Fibroblast of lung (primary cell): ENCODE results near the gene CLMP. TPM values are rescaled to one million over a fixed set of nuclear protein-coding genes. Genes with fewer than 3 reads are reported as not detected.

Experiments used
- DNase-seq, 2 donors: peaks; one replicate each; pipeline versions ENCODE4 v3.0.0 to v3.0.0-alpha.2; 2010; ENCODE audit warnings: low read depth in 2 of 2
- H2AFZ ChIP-seq: 2 replicates; pipeline ENCODE4 v1.5.1; 2012; ENCODE audit warnings: low read length, control low read depth, inconsistent platforms
- H3K27ac ChIP-seq: 2 replicates; pipeline ENCODE4 v1.5.1; 2011; ENCODE audit warnings: low read length, control low read depth; ENCODE audit not compliant: insufficient read depth
- H3K27me3 ChIP-seq: 2 replicates; pipeline ENCODE4 v1.5.1; 2011; ENCODE audit warnings: mild to moderate bottlenecking, low read length; ENCODE audit not compliant: control insufficient read depth, insufficient read depth
- H3K36me3 ChIP-seq: 2 replicates; pipeline ENCODE4 v1.5.1; 2011; ENCODE audit warnings: low read length; ENCODE audit not compliant: control insufficient read depth, insufficient read depth
- H3K4me1 ChIP-seq: 2 replicates; pipeline ENCODE4 v1.5.1; 2011; ENCODE audit warnings: low read length; ENCODE audit not compliant: control insufficient read depth, insufficient read depth; ENCODE audit errors: extremely low read depth
- H3K4me2 ChIP-seq: 2 replicates; pipeline ENCODE4 v1.5.1; 2011; ENCODE audit warnings: low read length, control low read depth; ENCODE audit not compliant: insufficient read depth; ENCODE audit errors: extremely low read depth
- H3K4me3 ChIP-seq, 4 experiments: fragments of 200-600 bp in 1 of 4; sonication (generic) in 1 of 4; replicated peaks in 1 of 4; 2 replicates each; pipeline ENCODE4 v1.5.1; 2011 to 2016; ENCODE audit warnings: low read length in 4 of 4, low read depth in 3 of 4, mild to moderate bottlenecking in 3 of 4, control low read depth in 2 of 4, inconsistent platforms in 1 of 4, mixed read lengths in 1 of 4; ENCODE audit not compliant: insufficient read depth in 1 of 4; ENCODE audit errors: control extremely low read depth in 1 of 4
- H3K79me2 ChIP-seq: 2 replicates; pipeline ENCODE4 v1.5.1; 2012; ENCODE audit warnings: mild to moderate bottlenecking, low read length, inconsistent platforms; ENCODE audit not compliant: control insufficient read depth, insufficient read depth
- H3K9ac ChIP-seq: 2 replicates; pipeline ENCODE4 v1.5.1; 2011; ENCODE audit warnings: mild to moderate bottlenecking, low read length, control low read depth; ENCODE audit not compliant: insufficient read depth
- H3K9me3 ChIP-seq: 2 replicates; pipeline ENCODE4 v1.5.1; 2012; ENCODE audit warnings: low read depth, low read length; ENCODE audit not compliant: control insufficient read depth, insufficient read depth
- H4K20me1 ChIP-seq: 2 replicates; pipeline ENCODE4 v1.5.1; 2011; ENCODE audit warnings: low read length; ENCODE audit not compliant: control insufficient read depth, insufficient read depth; ENCODE audit errors: extremely low read depth
- CTCF ChIP-seq, 2 donors: IDR thresholded peaks in 1 of 2; conservative IDR thresholded peaks in 1 of 2; 1 replicate in 1 of 2; 2 replicates in 1 of 2; pipeline ENCODE4 v1.5.1; 2011 to 2012; ENCODE audit warnings: low read length in 2 of 2, control low read depth in 1 of 2, inconsistent platforms in 1 of 2, low read depth in 1 of 2, mild to moderate bottlenecking in 1 of 2
- EZH2 ChIP-seq: IDR thresholded peaks from 2 replicates; pipeline ENCODE4 v1.5.1; 2012; ENCODE audit warnings: low read length, control low read depth, mild to moderate bottlenecking; ENCODE audit errors: missing control alignments
- polyA plus RNA-seq, 2 donors: library from polyadenylated mRNA; depleted of rRNA in 1 of 2; stranded (reverse) in 1 of 2; unstranded in 1 of 2; fragments of >200 nt; gene quantifications; 2 replicates each; pipeline ENCODE4 v1.2.1, GENCODE V29; 2011 to 2012; ENCODE audit warnings: missing spikeins in 1 of 2
- total RNA-seq: library from RNA; depleted of rRNA; stranded (reverse); fragments of >200 nt; gene quantifications from 2 replicates; pipeline ENCODE4 v1.2.1, GENCODE V29; 2014

The CLMP gene
- total and polyA plus RNA-seq, 2 donors (not counting 1 experiment from before 2014, with no cell fraction given), result 107 to 243 TPM

GRCh38 chr11:123057661-123058305 lies 137.3 kb downstream of the CLMP start:
- H3K36me3 ChIP-seq, result peaks cover 34% of the 10 kb centered on the region
- no peak overlapping the region for H3K9ac ChIP-seq
- no peak overlapping the region for H2AFZ ChIP-seq
- peaks cover 13% of the 10 kb centered on the region for H3K4me1 ChIP-seq
- TF ChIP-seq EZH2 (no peak), CTCF (conservative IDR thresholded peaks at IDR 0.05 in 1 of 2, IDR thresholded peaks at IDR 0.05 in 1 of 2; ENCODE audit: low read depth in 1 of 2, low read length in 2 of 2) (no peak)
- H3K27ac ChIP-seq, result no peak overlapping the region
- peak overlapping the region in 2 of 4 experiments; percentile 98 to 99 for H3K4me3 ChIP-seq
- H3K4me2 ChIP-seq, result peak overlapping the region; percentile 93
- H3K9me3 ChIP-seq, result no peaks in the 10 kb centered on the region
- H3K79me2 ChIP-seq, result peaks cover 48% of the 10 kb centered on the region
- H3K27me3 ChIP-seq, result no peaks in the 10 kb centered on the region
- no peak for DNase-seq
- H4K20me1 ChIP-seq, result peaks cover 12% of the 10 kb centered on the region

GRCh38 chr11:123056835-123057491 lies 138.1 kb downstream of the CLMP start:
- H3K27me3 ChIP-seq, result no peaks in the 10 kb centered on the region
- H2AFZ ChIP-seq, result no peak overlapping the region
- TF ChIP-seq CTCF (conservative IDR thresholded peaks at IDR 0.05 in 1 of 2, IDR thresholded peaks at IDR 0.05 in 1 of 2; ENCODE audit: low read depth in 1 of 2, low read length in 2 of 2) (no peak), EZH2 (no peak)
- no peaks in the 10 kb centered on the region for H3K9me3 ChIP-seq
- peaks cover 12% of the 10 kb centered on the region for H4K20me1 ChIP-seq
- H3K27ac ChIP-seq, result peak overlapping the region; percentile 36
- peaks cover 48% of the 10 kb centered on the region for H3K79me2 ChIP-seq
- H3K4me1 ChIP-seq, result peaks cover 13% of the 10 kb centered on the region
- H3K4me2 ChIP-seq, result peak overlapping the region; percentile 23
- no peak for DNase-seq
- peaks cover 34% of the 10 kb centered on the region for H3K36me3 ChIP-seq
- no peak overlapping the region for H3K9ac ChIP-seq
- peak overlapping the region in 1 of 4 experiments; percentile 16 for H3K4me3 ChIP-seq

GRCh38 chr11:123055191-123055901 lies 139.7 kb downstream of the CLMP start:
- Histone ChIP-seq H3K9ac (no peak overlapping the region), H3K27me3 (no peaks in the 10 kb centered on the region), H3K4me3 (no peak overlapping the region), H3K9me3 (no peaks in the 10 kb centered on the region), H2AFZ (no peak overlapping the region), H3K79me2 (peaks cover 32% of the 10 kb centered on the region), H3K4me2 (no peak overlapping the region), H3K36me3 (peaks cover 24% of the 10 kb centered on the region), H4K20me1 (peaks cover 4% of the 10 kb centered on the region), H3K27ac (no peak overlapping the region), H3K4me1 (peaks cover 13% of the 10 kb centered on the region)
- TF ChIP-seq CTCF (conservative IDR thresholded peaks at IDR 0.05 in 1 of 2, IDR thresholded peaks at IDR 0.05 in 1 of 2; ENCODE audit: low read depth in 1 of 2, low read length in 2 of 2) (no peak), EZH2 (no peak)
- no peak for DNase-seq
